ENCODE data around the gene MUC6.

DNA sequence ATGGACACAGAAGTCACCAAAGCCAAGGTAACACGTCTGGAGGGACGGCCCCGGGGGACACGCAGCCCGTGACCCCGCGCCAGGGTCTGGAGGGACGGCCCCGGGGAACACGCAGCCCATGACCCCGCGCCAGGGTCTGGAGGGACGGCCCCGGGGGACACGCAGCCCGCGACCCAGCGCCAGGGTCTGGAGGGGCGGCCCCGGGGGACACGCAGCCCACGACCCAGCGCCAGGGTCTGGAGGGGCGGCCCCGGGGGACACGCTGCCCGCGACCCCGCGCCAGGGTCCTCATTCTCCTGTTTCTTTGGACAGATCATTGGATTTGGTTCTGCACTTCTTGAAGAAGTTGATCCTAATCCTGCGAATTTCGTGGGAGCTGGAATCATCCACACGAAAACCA, 27.1 kb downstream of the MUC6 start:
- no peak for TF ChIP-seq SP1 (IDR thresholded peaks at IDR 0.05)
- no peak for TF ChIP-seq FOXK2 (IDR thresholded peaks at IDR 0.05)
- no peak for TF ChIP-seq FOXA1 (IDR thresholded peaks at IDR 0.05)
- TF ChIP-seq ZNF384 (IDR thresholded peaks at IDR 0.05) = no peak
- TF ChIP-seq LEF1 (IDR thresholded peaks at IDR 0.05; ENCODE audit: borderline replicate concordance) = no peak
- TF ChIP-seq TARDBP (IDR thresholded peaks at IDR 0.05) = no peak
- no peak for TF ChIP-seq FOXM1 (IDR thresholded peaks at IDR 0.05; ENCODE audit: borderline replicate concordance)
- TF ChIP-seq HDGF (IDR thresholded peaks at IDR 0.05; ENCODE audit: borderline replicate concordance) = no peak
- TF ChIP-seq BHLHE40 (IDR thresholded peaks at IDR 0.05; ENCODE audit: borderline replicate concordance) = no peak
- TF ChIP-seq ELF4 (IDR thresholded peaks at IDR 0.05) = no peak

Data from HEK293T (cell line).